Lung (tissue), 12 donors: Measurements from ENCODE around the gene RNASEH2A. TPM values are rescaled to one million over a fixed set of nuclear protein-coding genes. Genes with fewer than 3 reads are reported as not detected.

ENCODE experiments used
- ATAC-seq: fragments of 200-7000 bp; cut with Tn5 transposase; one replicate; pipeline ENCODE4 v1.9.1; 2020; ENCODE audit warnings: moderate number of reproducible peaks; ENCODE audit not compliant: insufficient read depth, low FRiP score
- DNase-seq, 3 donors: peaks; one replicate each; pipeline ENCODE4 v3.0.0-alpha.2; 2013 to 2017
- H3K27ac ChIP-seq, 2 donors: one replicate each; pipeline ENCODE4 v1.5.1; 2013; ENCODE audit warnings: mild to moderate bottlenecking in 2 of 2, moderate library complexity in 2 of 2, control low read depth in 1 of 2, inconsistent platforms in 1 of 2, low read depth in 1 of 2, low read length in 1 of 2
- H3K27me3 ChIP-seq, 3 donors: one replicate each; pipeline ENCODE4 v1.5.1; 2013; ENCODE audit warnings: low read length in 2 of 3; ENCODE audit not compliant: control insufficient read depth in 3 of 3, insufficient read depth in 3 of 3
- H3K36me3 ChIP-seq, 4 donors: one replicate each; pipeline ENCODE4 v1.5.1; 2013; ENCODE audit warnings: low read length in 4 of 4, mild to moderate bottlenecking in 1 of 4, moderate library complexity in 1 of 4; ENCODE audit not compliant: control insufficient read depth in 4 of 4, insufficient read depth in 4 of 4
- H3K4me1 ChIP-seq, 5 donors: one replicate each; pipeline ENCODE4 v1.5.1; 2013; ENCODE audit warnings: low read length in 5 of 5, mild to moderate bottlenecking in 2 of 5, moderate library complexity in 1 of 5; ENCODE audit not compliant: control insufficient read depth in 5 of 5, insufficient read depth in 5 of 5
- H3K4me3 ChIP-seq: one replicate; pipeline ENCODE4 v1.5.1; 2013; ENCODE audit warnings: mild to moderate bottlenecking, control low read depth, moderate library complexity
- H3K9ac ChIP-seq, 2 donors: one replicate each; pipeline ENCODE4 v1.5.1; 2013; ENCODE audit warnings: low read length in 2 of 2, control low read depth in 1 of 2; ENCODE audit not compliant: insufficient read depth in 1 of 2
- H3K9me3 ChIP-seq, 4 donors: one replicate each; pipeline ENCODE4 v1.5.1; 2013; ENCODE audit warnings: low read length in 3 of 4, mild to moderate bottlenecking in 1 of 4, moderate library complexity in 1 of 4; ENCODE audit not compliant: control insufficient read depth in 4 of 4, insufficient read depth in 3 of 4
- WGBS, 2 donors: extraction: QIAGEN DNeasy Blood & Tissue Kit; methylation state at CpG; one replicate each; pipeline ENCODE4 v1.1.7; 2013; 5-methylcytosine and 5-hydroxymethylcytosine counted together
- polyA plus RNA-seq, 2 donors: library from polyadenylated mRNA; stranded (reverse); fragments of 200-250 nt; gene quantifications; one replicate each; pipeline ENCODE4 v1.2.1, GENCODE V29; 2013
- total RNA-seq, 2 donors: library from RNA; depleted of rRNA in 1 of 2; stranded (reverse); fragments of >200 nt in 1 of 2; gene quantifications; one replicate each; pipeline ENCODE4 v1.2.1, GENCODE V29; 2014 to 2021
- TF ChIP-seq, protein P1 (sequence below): IDR thresholded peaks from 2 replicates; pipeline ENCODE4 v1.5.1; 2012; ENCODE audit warnings: mild to moderate bottlenecking; ENCODE audit errors: control extremely low read depth, extremely low read depth
- donor health status: control.
- donor health status: control.
- donor health status: Bipolar disorder and iron deficiency.
- donor health status: healthy.
- donor health status: DM: yes; HTN: yes; CAD: no.

RNASEH2A gene
- total and polyA plus RNA-seq, 4 donors, result 7.3 to 16.1 (median 9.3) TPM

DNA sequence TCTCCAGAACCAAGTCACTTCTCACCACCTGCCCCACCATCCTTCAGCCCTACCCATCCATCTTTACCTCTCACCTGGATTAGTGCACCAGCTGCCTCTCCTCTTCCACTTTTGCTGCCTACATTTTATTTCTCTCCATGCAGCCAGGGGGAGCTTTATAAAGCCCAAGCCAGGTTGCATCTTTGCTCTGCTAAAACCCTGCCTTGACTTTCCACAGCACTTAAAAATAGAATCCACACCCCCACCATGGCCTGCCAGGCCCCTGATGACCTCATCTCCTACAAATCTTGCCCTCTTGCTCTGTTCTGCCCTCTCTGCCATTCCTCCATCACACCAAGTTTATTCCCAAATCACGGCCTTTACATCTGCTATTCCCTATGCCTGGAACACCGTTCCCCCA is 32.8 kb upstream of the RNASEH2A start:
- H3K27ac ChIP-seq, result peak overlapping the region in 1 of 2 donors; percentile 87
- H3K4me1 ChIP-seq, result peaks cover 0 to 18% (median 4%) of the 10 kb centered on the region in 5 donors
- H3K9me3 ChIP-seq, result no peaks in the 10 kb centered on the region
- no peak for DNase-seq
- H3K27me3 ChIP-seq, result no peaks in the 10 kb centered on the region
- peaks cover 0 to 12% (median 1%) of the 10 kb centered on the region in 4 donors for H3K36me3 ChIP-seq
- H3K4me3 ChIP-seq, result no peak overlapping the region
- ATAC-seq, result no peak
- TF ChIP-seq, protein P1, sequence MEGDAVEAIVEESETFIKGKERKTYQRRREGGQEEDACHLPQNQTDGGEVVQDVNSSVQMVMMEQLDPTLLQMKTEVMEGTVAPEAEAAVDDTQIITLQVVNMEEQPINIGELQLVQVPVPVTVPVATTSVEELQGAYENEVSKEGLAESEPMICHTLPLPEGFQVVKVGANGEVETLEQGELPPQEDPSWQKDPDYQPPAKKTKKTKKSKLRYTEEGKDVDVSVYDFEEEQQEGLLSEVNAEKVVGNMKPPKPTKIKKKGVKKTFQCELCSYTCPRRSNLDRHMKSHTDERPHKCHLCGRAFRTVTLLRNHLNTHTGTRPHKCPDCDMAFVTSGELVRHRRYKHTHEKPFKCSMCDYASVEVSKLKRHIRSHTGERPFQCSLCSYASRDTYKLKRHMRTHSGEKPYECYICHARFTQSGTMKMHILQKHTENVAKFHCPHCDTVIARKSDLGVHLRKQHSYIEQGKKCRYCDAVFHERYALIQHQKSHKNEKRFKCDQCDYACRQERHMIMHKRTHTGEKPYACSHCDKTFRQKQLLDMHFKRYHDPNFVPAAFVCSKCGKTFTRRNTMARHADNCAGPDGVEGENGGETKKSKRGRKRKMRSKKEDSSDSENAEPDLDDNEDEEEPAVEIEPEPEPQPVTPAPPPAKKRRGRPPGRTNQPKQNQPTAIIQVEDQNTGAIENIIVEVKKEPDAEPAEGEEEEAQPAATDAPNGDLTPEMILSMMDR, result no peak
- no peak overlapping the region for H3K9ac ChIP-seq
- 92 to 93% methylated on average over 2 of the region's 2 CpGs for WGBS, 2 donors

DNA sequence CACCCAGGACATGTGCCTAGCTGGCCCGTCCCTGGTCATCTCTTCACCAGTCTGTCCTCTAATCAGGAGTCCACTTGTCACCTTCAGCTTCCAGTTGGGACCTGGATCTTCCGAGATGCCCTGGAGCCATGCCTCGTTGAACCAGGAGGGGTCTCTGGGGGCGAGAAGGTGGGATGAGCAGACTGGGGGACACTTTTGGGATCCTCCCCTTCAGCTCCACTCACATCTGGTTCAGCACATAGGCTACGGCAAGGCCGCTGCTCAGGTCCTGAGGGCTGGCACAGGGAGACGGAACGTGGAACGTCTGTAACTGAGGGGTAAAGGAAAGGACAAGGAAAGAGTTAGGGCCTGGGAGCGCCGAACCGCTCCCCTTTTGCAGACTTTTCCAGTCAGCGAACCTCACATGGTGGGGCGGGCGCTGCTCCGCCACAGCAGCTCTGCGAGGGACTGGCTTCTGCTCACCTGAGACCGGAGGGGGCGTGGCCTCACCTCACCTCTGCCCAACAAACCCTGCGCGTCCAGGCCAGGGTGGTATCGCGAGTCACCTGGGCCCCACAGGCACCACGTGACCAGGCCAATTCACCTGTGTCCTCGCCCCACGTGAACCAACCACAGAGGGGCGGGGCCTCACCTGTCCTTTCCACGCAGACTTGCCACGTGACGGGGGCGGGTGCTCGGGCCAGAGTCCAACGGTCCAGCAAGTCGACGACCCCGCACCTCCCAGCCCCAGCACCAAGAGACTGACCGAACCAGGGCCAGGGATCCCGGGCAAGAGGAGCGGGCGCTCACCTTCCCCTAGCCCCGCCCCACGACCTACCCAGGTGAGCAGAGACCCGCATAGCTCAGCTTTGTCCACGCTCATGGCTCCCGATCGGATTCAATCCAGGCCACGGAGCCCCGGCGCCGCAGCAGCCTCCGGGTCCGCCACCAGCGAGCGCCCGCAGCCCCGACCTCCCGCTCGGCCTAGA is 31.5 kb upstream of the RNASEH2A start, which contains the start of gene HOOK2:
HOOK2 (minus strand) TSS at position 965 of the 968 bp plus-strand sequence; CDS start at position 862, 103 bp downstream.
- H3K9ac ChIP-seq, result peak within 1 kb of the TSS; percentile 49 to 63
- DNase-seq (peak; percentile 68 to 86 (median 85)), ATAC-seq (peak; percentile 48)
- TF ChIP-seq, protein P1, result no peak
- H3K4me1 ChIP-seq, result peaks cover 0 to 31% (median 13%) of the 10 kb centered on the region in 5 donors
- no peaks in the 10 kb centered on the region for H3K9me3 ChIP-seq
- peaks cover 0 to 10% (median 1%) of the 10 kb centered on the region in 4 donors for H3K36me3 ChIP-seq
- H3K27me3 ChIP-seq, result no peaks in the 10 kb centered on the region
- H3K4me3 ChIP-seq, result peak within 1 kb of the TSS; percentile 61
- peak within 1 kb of the TSS; percentile 87 to 94 for H3K27ac ChIP-seq
- WGBS, 2 donors, result 18 to 23% methylated on average over 57 to 58 of the region's 58 CpGs

DNA sequence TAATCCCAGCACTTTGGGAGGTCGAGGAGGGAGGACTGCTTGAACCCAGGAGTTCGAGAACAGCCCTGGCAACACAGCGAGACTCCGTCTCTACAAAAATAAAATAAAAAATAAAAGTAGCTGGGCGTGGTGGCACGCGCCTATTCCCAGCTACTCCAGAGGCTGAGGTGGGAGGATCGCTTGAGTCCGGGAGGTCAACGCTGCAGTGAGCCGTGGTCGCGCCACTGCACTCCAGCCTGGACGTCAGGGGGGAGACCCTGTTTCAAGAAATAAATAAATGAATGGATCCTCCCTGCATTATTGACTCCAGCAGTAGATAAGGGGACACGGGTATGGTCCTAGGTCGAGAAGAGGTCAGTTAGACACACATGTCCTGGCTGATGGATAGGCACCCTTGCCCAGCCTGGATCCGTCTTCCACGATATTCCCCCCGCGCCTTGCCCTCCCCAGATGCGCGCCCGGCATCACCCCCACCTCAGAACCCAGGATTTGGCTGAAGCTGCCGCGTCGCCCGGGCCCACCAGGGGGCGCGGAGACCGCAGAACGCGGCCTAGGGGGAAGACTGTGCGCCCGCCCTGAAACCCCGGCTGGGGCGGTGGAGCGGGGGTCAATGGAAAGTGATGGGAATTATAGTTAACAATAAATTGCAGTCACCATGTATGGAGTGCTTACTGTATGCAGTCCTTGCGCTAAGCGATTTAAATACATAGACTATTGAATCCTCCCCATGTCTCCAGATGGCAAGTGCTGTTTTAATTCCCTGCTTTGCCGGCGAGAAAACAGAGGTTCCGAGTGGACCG is 29.0 kb upstream of the RNASEH2A start:
- ATAC-seq (peak; percentile 55), DNase-seq (peak; percentile 82 to 85 (median 85))
- peaks cover 0 to 41% (median 17%) of the 10 kb centered on the region in 5 donors for H3K4me1 ChIP-seq
- H3K4me3 ChIP-seq, result peak overlapping the region; percentile 42
- H3K9ac ChIP-seq, result peak overlapping the region in 1 of 2 donors; percentile 37
- peaks cover 0 to 3% (median 0%) of the 10 kb centered on the region in 4 donors for H3K36me3 ChIP-seq
- no peaks in the 10 kb centered on the region for H3K27me3 ChIP-seq
- H3K9me3 ChIP-seq, result no peaks in the 10 kb centered on the region
- WGBS, 2 donors, result 9 to 14% methylated on average over 43 of the region's 43 CpGs
- TF ChIP-seq, protein P1, result peak; percentile 82
- H3K27ac ChIP-seq, result peak overlapping the region; percentile 86 to 91
